Natural killer cell (primary cell): ENCODE data around the gene STK24. TPM values are rescaled to one million over a fixed set of nuclear protein-coding genes. Genes with fewer than 3 reads are reported as not detected.

Experiments used
- ATAC-seq, 3 donors: fragments of 150-1000 bp in 2 of 3; fragments of 200-7000 bp in 1 of 3; cut with Tn5 transposase; 1 replicate in 1 of 3; 2 replicates in 2 of 3; pipeline ENCODE4 v1.10.0; 2021; ENCODE audit warnings: mild to moderate bottlenecking in 2 of 3, moderate library complexity in 2 of 3
- DNase-seq, 2 donors: peaks; one replicate each; pipeline versions ENCODE4 v3.0.0 to v3.0.0-alpha.2; 2013 to 2021; ENCODE audit warnings: mixed read lengths in 1 of 2
- H3K27ac ChIP-seq: one replicate; pipeline ENCODE4 v1.5.1; 2013; ENCODE audit warnings: mild to moderate bottlenecking, low read length
- H3K27me3 ChIP-seq: one replicate; pipeline ENCODE4 v1.6.1; 2013; ENCODE audit warnings: low read length; ENCODE audit not compliant: control insufficient read depth, insufficient read depth
- H3K36me3 ChIP-seq: one replicate; pipeline ENCODE4 v1.6.1; 2013; ENCODE audit warnings: low read length; ENCODE audit not compliant: control insufficient read depth, insufficient read depth
- H3K4me1 ChIP-seq: one replicate; pipeline ENCODE4 v1.6.1; 2013; ENCODE audit warnings: low read length; ENCODE audit not compliant: control insufficient read depth, insufficient read depth
- H3K4me3 ChIP-seq: one replicate; pipeline ENCODE4 v1.5.1; 2013; ENCODE audit warnings: low read length
- H3K9me3 ChIP-seq: one replicate; pipeline ENCODE4 v1.6.1; 2013; ENCODE audit warnings: low read length; ENCODE audit not compliant: control insufficient read depth, insufficient read depth
- H3K27ac Mint-ChIP-seq, 2 donors: one replicate each; pipeline ENCODE4 v1.8.0; 2022; ENCODE audit warnings: mild to moderate bottlenecking in 2 of 2, mixed read lengths in 2 of 2, moderate library complexity in 1 of 2
- H3K27me3 Mint-ChIP-seq, 2 donors: one replicate each; pipeline ENCODE4 v1.8.0; 2022; ENCODE audit warnings: low read depth in 2 of 2, mixed read lengths in 2 of 2
- H3K36me3 Mint-ChIP-seq: one replicate; pipeline ENCODE4 v1.8.0; 2022; ENCODE audit warnings: mixed read lengths
- H3K4me1 Mint-ChIP-seq, 2 donors: one replicate each; pipeline ENCODE4 v1.8.0; 2022; ENCODE audit warnings: mixed read lengths in 2 of 2
- H3K4me3 Mint-ChIP-seq: one replicate; pipeline ENCODE4 v1.8.0; 2022; ENCODE audit warnings: mild to moderate bottlenecking, moderate library complexity, mixed read lengths
- H3K9me3 Mint-ChIP-seq, 2 donors: one replicate each; pipeline ENCODE4 v1.8.0; 2022; ENCODE audit warnings: mixed read lengths in 2 of 2
- WGBS: methylation state at CpG from one replicate; pipeline ENCODE4 v1.1.7; 2013; ENCODE audit warnings: missing lambda C conversion rate; ENCODE audit not compliant: insufficient coverage; 5-methylcytosine and 5-hydroxymethylcytosine counted together
- intact Hi-C: fragments of 100-400 bp; cut with micrococcal nuclease; formaldehyde crosslinking; loops from one replicate; pipeline ENCODE4 v1.14.2; 2022
- total RNA-seq, 4 donors: library from RNA; stranded (reverse); fragments of 120-200 nt in 1 of 4; gene quantifications; one replicate each; pipeline versions ENCODE4 v1.2.3 to v1.2.4, GENCODE V29; 2013 to 2022
- TF ChIP-seq, protein P1 (sequence below): fragments of 200-600 bp; IDR thresholded peaks from one replicate; pipeline ENCODE4 v1.8.0; 2022; ENCODE audit warnings: antibody characterized with exemption

Gene STK24
- total RNA-seq, 3 donors from 2014 or later (not counting 1 experiment from before 2014, with no cell fraction given): 64.5 to 78.4 (median 70.4) TPM

DNA sequence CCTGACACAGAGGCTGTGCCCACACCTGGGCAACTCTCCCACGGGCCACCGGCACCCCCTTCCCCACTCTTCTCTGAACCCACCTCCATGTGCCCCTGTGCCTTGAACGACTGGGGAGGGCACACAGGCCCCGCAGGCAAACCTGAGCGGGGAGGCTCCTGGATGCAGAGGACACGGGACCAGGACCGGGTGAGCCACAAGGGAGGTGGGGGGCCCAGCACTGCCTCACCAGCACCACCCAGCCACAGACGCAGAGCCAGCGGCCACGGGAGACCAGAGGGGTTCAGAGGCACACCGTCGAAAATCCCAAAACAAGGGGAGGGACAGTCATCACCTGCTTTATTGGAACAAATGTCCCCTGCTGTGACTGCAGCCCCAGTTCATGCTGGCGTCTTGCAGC lies 49.4 kb downstream of the STK24 start:
- Mint-ChIP-seq H3K27ac (no peak overlapping the region), H3K4me3 (no peak overlapping the region), H3K9me3 (no peaks in the 10 kb centered on the region), H3K27me3 (no peaks in the 10 kb centered on the region), H3K4me1 (peaks cover 76 to 95% of the 10 kb centered on the region in 2 donors), H3K36me3 (no peaks in the 10 kb centered on the region)
- DNase-seq: no peak
- H3K4me1 ChIP-seq: peaks cover 55% of the 10 kb centered on the region
- no peak for ATAC-seq
- TF ChIP-seq, protein P1, sequence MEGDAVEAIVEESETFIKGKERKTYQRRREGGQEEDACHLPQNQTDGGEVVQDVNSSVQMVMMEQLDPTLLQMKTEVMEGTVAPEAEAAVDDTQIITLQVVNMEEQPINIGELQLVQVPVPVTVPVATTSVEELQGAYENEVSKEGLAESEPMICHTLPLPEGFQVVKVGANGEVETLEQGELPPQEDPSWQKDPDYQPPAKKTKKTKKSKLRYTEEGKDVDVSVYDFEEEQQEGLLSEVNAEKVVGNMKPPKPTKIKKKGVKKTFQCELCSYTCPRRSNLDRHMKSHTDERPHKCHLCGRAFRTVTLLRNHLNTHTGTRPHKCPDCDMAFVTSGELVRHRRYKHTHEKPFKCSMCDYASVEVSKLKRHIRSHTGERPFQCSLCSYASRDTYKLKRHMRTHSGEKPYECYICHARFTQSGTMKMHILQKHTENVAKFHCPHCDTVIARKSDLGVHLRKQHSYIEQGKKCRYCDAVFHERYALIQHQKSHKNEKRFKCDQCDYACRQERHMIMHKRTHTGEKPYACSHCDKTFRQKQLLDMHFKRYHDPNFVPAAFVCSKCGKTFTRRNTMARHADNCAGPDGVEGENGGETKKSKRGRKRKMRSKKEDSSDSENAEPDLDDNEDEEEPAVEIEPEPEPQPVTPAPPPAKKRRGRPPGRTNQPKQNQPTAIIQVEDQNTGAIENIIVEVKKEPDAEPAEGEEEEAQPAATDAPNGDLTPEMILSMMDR: no peak
- no peaks in the 10 kb centered on the region for H3K27me3 ChIP-seq
- no peak overlapping the region for H3K4me3 ChIP-seq
- no peaks in the 10 kb centered on the region for H3K9me3 ChIP-seq
- H3K27ac ChIP-seq: no peak overlapping the region
- intact Hi-C loops: no loop called here
- H3K36me3 ChIP-seq: no peaks in the 10 kb centered on the region
- WGBS: 94% methylated on average over 13 of the region's 13 CpGs

DNA sequence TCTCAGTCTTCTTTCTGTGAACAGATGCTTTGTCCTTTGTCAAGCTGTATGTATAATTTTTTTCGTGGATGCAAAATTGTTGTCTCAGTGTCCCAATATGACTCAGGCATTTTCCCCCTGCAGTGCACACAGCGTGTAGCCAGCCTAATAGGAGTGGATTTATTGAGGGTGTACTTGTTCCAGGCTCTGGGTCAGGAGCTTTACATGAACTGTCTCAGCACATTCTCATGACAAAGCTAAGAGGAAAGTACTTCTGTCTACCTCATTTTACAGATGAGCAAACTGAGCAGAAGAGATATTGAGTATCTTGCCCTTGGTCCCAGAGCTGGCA lies 50.8 kb downstream of the STK24 start:
- H3K36me3 Mint-ChIP-seq: no peaks in the 10 kb centered on the region
- Histone ChIP-seq H3K36me3 (no peaks in the 10 kb centered on the region), H3K4me1 (peaks cover 52% of the 10 kb centered on the region), H3K27me3 (no peaks in the 10 kb centered on the region), H3K4me3 (no peak overlapping the region), H3K27ac (no peak overlapping the region), H3K9me3 (no peaks in the 10 kb centered on the region)
- ATAC-seq (no peak), DNase-seq (no peak)
- H3K4me3 Mint-ChIP-seq: no peak overlapping the region
- no peaks in the 10 kb centered on the region for H3K27me3 Mint-ChIP-seq
- TF ChIP-seq, protein P1: no peak
- no peaks in the 10 kb centered on the region for H3K9me3 Mint-ChIP-seq
- 85% methylated on average over 2 of the region's 2 CpGs for WGBS
- H3K4me1 Mint-ChIP-seq: peaks cover 77 to 95% of the 10 kb centered on the region in 2 donors
- H3K27ac Mint-ChIP-seq: no peak overlapping the region
- intact Hi-C loops: no loop called here

DNA sequence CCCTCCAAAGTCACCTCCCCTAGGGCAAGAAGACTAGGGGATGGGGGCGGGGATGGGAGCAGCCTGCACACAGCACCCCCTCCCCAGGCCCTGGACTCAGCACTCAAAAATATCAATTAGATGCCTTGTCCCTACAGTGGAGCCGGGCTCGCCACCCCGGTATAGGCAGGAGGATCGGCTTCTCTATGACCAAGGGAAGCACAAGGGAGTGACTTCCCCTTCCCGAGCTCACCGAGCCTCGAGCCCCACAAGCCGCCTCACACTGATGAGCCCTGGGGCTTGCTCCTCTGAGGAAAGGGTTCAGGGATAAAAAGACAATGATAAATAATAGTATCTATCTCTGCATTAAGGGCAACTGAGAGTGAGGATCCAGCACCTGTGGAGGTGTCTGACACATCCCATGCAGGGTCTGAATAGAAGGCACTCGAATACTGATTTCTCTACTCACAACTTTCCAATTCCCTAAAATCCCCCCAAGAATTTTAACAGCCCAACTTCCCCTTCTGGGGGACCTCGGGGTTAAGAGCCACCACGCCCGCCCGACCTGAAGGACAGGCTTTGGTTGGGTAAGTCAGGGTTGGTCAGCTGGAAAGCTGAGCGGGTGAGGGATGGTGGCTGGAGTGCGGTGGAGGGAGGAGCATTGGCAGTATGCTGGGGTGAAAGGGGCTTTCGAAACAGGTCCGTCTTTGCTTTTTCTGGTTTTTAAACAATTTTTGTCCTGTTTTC lies 51.3 kb downstream of the STK24 start:
- TF ChIP-seq, protein P1: no peak
- H3K9me3 ChIP-seq: no peaks in the 10 kb centered on the region
- intact Hi-C loops: no loop called here
- H3K4me3 ChIP-seq: no peak overlapping the region
- Mint-ChIP-seq H3K4me1 (peaks cover 77 to 92% of the 10 kb centered on the region in 2 donors), H3K4me3 (no peak overlapping the region), H3K9me3 (no peaks in the 10 kb centered on the region), H3K27me3 (no peaks in the 10 kb centered on the region), H3K36me3 (no peaks in the 10 kb centered on the region), H3K27ac (no peak overlapping the region)
- H3K4me1 ChIP-seq: peaks cover 56% of the 10 kb centered on the region
- ATAC-seq (no peak), DNase-seq (no peak)
- H3K27me3 ChIP-seq: no peaks in the 10 kb centered on the region
- no peak overlapping the region for H3K27ac ChIP-seq
- WGBS: 78% methylated on average over 17 of the region's 18 CpGs
- no peaks in the 10 kb centered on the region for H3K36me3 ChIP-seq

DNA sequence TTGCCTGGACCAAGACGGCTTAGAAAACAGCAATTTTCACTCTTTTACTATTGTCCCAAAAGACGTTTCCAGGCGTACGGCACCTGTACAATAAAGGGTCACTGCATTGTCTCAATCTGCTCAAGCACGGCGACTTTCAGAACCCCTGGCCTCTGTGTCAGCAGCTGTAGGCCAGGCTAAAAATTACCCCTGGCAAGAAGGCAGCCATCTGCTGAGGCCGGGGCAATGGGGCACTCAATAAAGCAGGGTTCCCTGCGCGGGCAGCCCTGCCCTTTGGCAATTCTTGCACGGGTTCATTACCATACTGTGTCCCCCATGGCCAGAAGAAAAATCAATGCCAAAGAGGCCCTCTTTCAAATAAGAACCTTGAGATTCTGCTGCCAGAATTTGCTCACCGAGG lies 52.1 kb downstream of the STK24 start:
- H3K4me1 Mint-ChIP-seq: peaks cover 77 to 88% of the 10 kb centered on the region in 2 donors
- no peak overlapping the region for H3K4me3 Mint-ChIP-seq
- WGBS: 88% methylated on average over 11 of the region's 11 CpGs
- Histone ChIP-seq H3K36me3 (no peaks in the 10 kb centered on the region), H3K4me3 (no peak overlapping the region), H3K9me3 (no peaks in the 10 kb centered on the region), H3K4me1 (peaks cover 56% of the 10 kb centered on the region), H3K27ac (no peak overlapping the region), H3K27me3 (no peaks in the 10 kb centered on the region)
- peak overlapping the region in 1 of 2 donors; percentile 49 for H3K27ac Mint-ChIP-seq
- intact Hi-C loops: no loop called here
- no peaks in the 10 kb centered on the region for H3K36me3 Mint-ChIP-seq
- H3K9me3 Mint-ChIP-seq: no peaks in the 10 kb centered on the region
- TF ChIP-seq, protein P1: no peak
- ATAC-seq (no peak), DNase-seq (no peak)
- no peaks in the 10 kb centered on the region for H3K27me3 Mint-ChIP-seq
